ENCODE results near the gene KIFAP3.
"Not testable (repeated sequence)": the region's sequence is repeated elsewhere in the genome, so short reads cannot be mapped to it uniquely, and the experiment has no call there.

Gene KIFAP3

GRCh38 chr1:169921080-169921479 is 153.4 kb downstream of the KIFAP3 start:
- DNase-seq: no peak

DNA sequence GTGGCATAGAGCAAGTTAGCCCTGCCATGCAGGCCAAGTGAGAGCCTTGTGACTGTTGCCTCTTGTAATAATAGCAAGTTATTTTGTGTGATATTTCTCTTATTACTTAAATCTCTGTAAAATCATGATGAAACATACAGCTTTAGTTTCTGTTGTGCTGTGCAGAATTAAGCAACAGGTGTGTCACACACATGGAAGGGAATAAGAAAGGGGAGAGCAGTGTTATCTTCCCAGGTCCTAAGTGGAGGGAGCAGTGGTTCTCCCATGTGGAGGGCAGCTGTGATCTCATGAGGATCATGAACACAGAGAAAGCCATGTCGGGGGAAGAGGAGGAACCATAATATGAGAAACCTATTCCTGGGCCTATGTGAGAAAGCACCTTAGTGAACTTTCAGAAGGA is 155.6 kb downstream of the KIFAP3 start:
- no peak for DNase-seq

GRCh38 chr1:169918220-169918619 is 156.3 kb downstream of the KIFAP3 start:
- not testable (repeated sequence) for DNase-seq

DNA sequence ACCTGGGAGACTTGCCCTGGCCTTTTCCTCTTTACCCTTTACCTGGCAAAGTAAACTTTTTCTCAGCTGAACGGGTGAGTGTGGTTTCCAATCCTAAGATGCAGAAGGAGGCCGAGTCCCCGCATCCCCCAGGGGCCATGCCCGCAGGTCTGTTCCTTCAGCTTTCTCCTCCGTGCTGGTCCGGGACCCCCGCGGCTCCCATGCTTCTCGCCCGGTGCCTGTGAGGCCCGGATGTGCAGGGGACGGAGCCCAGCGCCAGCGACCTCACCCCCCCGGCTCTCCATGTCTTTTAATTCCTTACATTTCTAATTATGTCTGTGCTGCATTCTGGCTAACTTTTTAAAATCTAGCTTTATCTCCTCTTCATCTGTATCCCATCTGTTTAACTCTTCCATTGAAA is 159.3 kb downstream of the KIFAP3 start:
- no peak for DNase-seq

- DNase-seq: no peak
Measured at GRCh38 chr1:169914531-169914930, 160.0 kb downstream of the KIFAP3 start.

GRCh38 chr1:169909499-169909898 is 165.0 kb downstream of the KIFAP3 start:
- DNase-seq: no peak

- no peak for DNase-seq
Measured at GRCh38 chr1:169906938-169907337, 167.6 kb downstream of the KIFAP3 start.

DNA sequence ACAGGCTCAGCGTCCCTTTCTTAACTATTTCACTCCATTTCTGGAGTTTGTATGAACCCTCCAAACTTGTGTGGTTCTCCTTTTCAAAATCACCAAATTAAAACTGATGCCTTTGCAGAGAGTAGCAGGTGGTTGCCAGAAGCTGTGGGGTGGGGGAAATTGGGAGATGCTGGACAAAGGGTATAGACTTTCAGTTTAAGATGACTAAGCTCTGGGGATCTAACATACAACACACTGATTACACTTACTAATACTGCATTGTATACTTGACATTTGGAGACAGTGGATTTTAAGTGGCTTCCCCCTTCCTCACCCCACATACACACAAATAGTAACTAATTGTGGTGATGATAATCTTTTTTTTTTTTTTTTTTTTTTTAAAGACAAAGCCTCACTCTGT is 169.7 kb downstream of the KIFAP3 start:
- DNase-seq: no peak

- no peak for DNase-seq
Measured at GRCh38 chr1:169902751-169903150, 171.7 kb downstream of the KIFAP3 start.

- DNase-seq: no peak
Measured at GRCh38 chr1:169901115-169901514, 173.4 kb downstream of the KIFAP3 start.

DNA sequence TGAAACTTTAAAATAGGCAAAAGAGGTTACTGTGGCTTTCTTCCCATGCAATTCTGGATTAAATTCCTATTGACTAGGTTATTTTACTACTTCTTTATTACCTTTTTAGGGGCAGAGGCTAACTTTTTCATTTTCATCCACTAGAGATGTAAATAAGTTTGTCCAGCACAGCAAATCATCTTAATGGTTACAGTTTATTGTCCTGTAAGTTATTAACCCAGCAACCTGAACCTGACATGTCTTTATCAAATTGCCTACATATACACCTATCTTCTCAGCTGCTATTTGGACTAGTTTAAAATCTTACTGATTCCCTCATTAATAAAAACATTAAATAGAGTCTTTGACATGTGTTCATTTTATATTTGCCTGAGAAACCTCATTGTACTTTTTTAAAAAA is 173.9 kb downstream of the KIFAP3 start:
- DNase-seq: no peak

DNA sequence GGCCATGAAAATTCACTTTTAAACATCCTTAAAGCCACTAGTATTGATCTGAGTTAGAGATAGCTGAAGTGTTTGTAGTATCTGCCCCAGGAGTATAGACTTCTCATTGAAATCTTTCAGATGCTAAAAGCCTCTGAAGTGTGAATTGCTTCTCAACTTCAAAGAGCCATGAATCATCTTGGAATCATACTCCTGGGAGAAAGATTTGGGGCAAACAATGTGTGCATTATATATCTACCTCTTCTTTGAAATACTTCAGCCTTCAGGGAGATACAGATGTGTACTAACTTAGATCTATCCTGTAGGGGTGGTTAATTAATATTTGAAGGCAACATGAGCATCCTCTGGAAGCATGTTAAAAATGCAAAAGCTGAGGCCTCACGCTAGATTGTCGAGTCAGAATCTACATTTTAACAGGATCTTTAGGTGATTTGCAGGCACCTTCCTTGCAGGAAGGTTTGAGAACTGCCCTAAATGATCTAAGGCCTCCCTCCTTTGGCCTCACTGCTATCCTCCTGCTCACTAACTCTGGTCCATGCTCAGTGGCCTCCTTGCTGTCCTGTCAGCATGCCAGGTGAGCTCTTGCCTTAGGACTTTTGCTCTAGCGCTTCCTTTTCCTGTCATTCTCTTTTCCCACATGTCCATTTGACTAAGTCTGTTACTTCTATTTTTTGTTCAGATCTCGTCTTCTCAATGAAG is 174.8 kb downstream of the KIFAP3 start:
- DNase-seq: no peak

DNA sequence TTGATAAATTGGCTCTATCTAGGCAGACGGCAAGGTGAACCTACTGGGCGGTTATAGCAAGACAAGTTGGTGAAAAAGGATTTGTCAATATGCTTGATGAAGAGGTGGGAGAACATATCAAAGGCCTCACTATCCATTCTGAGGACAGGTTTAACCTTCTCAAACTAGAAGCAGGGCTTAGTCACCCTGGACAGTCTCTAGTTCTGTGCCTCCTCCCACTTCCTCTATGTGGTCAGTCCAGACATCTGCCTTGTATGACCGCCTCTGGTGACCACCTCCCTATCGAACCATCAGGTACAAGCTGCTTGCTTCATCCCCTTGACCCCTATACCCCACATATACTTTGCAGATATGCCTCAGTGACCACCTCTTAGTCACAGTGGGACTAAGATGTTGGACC is 178.5 kb downstream of the KIFAP3 start:
- DNase-seq: no peak

GRCh38 chr1:169894424-169895145 is 179.9 kb downstream of the KIFAP3 start:
- DNase-seq: no peak

- peak; percentile 86 to 90 for DNase-seq
Measured at GRCh38 chr1:169893645-169894423, 180.7 kb downstream of the KIFAP3 start, which contains the start of gene SCYL3. TSS of gene SCYL3 (minus strand) at chr1:169893896. CDS start at chr1:169888840, 5,056 bp downstream.

DNA sequence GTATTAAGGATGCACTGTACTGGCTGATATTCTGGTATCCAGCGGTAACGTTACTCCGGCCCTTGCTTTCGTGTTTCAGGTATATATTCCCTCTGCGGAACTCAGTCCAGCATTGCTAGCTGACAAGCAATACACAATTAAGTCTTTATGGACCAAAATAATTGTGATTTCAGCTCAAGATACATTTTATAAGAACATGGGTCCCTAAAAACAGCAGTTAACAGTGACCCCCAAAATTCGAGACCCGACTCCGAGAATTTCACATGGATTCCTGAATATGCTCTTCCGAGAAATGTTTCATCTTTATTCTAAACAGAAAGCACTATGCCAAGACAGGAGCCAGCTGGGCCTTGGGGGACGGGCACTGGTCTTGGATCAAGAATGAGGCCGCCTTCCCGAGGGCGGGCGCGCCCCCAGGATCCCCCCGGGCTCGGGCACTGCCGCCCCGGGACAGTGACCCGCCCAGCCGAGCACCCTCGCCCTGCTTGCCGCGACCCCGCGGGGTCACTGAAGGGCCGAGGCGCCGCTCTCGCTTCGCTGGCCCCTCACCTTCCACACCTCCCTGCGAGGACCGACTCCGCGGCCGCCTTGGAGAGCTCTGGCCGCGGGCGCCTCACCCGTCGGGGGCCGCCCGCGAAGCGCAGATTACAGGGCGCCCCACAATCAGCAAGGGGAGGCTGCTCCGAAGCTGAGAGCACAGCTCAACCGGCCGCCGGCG is 181.4 kb downstream of the KIFAP3 start:
- DNase-seq: peak; percentile 25 to 33

- no peak for DNase-seq
Measured at GRCh38 chr1:169892176-169892926, 182.1 kb downstream of the KIFAP3 start.

DNA sequence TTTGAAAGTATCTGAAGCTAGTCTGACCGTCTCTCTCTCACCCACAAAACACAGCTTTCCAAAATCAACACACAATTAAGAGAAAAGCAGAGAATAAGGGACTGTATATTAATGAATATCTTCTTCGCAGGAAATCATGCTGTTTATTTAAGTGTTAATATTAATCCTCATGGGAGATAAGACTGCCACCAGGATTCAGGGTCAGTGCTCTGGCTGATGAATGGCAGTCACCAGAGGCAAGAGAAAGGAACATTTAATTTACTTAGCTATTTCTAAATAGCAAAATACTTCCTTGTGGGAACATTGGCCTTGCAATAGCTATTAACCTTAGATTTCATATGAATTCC is 183.0 kb downstream of the KIFAP3 start:
- no peak for DNase-seq

GRCh38 chr1:169890761-169891538 is 183.5 kb downstream of the KIFAP3 start:
- DNase-seq: peak; percentile 19 to 39

- no peak for DNase-seq
Measured at GRCh38 chr1:169889871-169890270, 184.6 kb downstream of the KIFAP3 start.

- DNase-seq: no peak
Measured at GRCh38 chr1:169886931-169887330, 187.6 kb downstream of the KIFAP3 start.
